Stimulated activated CD4-positive, alpha-beta T cell treated with anti-CD3 and anti-CD28 coated beads, Interleukin-12 subunit alpha, Interleukin-12 subunit beta, amount 100 ng/mL, for 48 hours (primary cell): ENCODE data around the gene SGSM1.
"Not testable (repeated sequence)": the region's sequence is repeated elsewhere in the genome, so short reads cannot be mapped to it uniquely, and the experiment has no call there.

Source experiments
- DNase-seq, 3 donors: peaks; one replicate each; pipeline ENCODE4 v3.0.0-alpha.2; 2020; ENCODE audit warnings: low read depth in 2 of 3, low spot score in 1 of 3

Gene SGSM1

GRCh38 chr22:24834845-24835570 lies 29.0 kb downstream of the SGSM1 start:
- DNase-seq = no peak

DNA sequence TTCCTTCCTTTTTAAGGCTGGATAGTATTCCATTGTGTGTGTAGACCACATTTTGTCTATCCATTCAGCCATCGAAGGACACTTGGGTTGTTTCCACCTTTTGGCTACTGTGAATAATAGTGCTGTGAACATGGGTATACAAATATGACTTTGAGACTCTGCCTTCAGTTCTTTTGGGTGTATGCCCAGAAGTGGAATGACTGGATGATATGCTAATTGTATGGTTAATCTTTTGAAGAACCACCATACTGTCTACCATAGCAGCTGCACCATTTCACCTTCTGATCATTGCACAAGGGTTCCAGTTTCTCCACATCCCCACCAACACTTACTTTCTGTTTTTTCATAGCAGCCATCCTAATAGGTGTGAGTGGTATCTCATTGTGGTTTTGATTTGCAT lies 30.3 kb downstream of the SGSM1 start:
- DNase-seq = no peak

- not testable (repeated sequence) for DNase-seq
These were observed 31.5 kb downstream of the SGSM1 start for GRCh38 chr22:24837517-24837916.

GRCh38 chr22:24841261-24841660 lies 35.2 kb downstream of the SGSM1 start:
- no peak for DNase-seq

- no peak for DNase-seq
These were observed 37.0 kb downstream of the SGSM1 start for GRCh38 chr22:24843048-24843447.

DNA sequence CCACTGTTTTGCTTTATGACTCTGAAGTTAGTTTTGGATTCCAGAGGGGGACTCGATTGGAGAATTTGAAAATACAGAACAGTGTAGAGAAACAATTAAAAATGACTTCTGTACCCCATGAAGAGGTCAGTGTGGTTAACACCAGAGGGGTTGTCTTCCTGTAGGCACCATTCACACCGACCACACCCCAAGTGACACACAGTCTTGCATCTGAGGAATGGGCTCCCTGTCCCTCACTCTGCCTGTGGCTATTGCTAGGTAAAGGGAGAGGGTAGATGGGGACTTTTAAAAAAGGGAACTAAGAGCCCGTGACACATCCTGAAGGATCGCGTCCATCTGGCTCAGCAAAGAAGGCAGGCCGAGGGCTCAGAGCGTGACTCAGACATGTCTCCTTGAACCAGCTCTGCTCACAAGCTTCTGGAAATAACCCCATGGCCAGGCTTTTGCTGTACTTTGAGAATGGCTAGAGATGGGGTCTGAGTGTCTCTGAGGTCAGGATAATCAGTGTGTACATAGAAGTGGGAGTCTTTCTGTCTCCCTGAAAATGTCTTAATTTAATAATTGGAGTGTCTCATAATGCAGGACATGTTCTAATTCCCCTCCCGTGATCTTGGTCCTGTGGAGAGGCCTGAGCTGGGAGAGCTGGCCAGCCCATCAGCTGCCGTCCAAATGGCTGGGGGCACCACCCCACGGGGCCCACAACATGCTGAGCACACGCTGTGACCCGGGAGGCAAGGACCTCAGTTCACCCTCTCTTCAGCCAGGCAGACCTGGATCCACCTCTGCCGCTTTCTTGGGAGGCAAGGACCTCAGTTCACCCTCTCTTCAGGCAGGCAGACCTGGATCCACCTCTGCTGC lies 39.3 kb downstream of the SGSM1 start:
- DNase-seq = no peak

DNA sequence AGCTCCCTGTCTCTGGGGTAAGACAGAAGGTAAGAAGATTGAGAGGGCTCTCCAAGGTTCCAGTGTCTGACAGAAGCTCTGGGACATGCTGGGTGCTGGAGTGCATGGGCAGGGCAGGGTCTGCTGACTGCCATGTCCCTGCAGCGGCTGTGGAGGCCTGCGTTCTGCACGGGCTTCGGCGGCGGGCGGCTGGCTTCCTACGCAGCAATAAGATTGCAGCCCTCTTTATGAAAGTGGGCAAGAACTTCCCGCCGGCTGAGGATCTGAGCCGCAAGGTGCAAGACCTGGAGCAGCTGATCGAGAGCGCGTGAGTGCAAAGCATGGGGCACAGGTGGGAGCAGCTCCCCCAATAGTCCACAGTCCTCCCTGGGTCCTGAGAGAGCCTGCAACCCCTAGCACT lies 41.5 kb downstream of the SGSM1 start:
- DNase-seq = no peak

DNA sequence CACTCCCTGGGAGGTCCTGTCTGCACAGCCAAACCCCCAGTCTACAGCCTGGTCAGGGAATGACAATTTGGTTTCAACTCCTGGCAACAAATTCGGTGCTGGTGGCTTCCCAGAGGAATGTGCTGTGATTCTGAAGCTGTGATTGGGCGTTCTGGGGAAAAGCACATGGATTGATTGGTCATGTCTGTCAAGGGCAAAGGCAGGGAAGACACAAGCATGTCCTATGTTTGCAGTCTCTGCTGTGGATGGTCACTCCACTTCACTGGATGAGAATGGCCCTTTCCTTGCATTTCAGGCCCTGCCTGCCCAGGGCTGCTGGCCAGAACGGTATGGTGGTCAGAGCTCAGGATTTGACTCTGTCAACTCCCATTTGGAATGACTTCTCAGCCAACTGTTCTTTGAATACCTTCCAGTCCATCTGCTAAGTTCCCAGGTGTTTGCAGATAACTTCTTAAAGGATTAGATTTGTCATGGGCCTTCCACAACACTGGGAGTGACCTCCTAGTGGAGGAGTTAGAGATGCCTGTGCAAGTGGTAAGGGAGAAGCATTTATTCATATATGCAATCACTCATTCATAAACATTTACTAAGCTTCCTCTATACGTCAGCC lies 42.7 kb downstream of the SGSM1 start:
- DNase-seq = no peak

DNA sequence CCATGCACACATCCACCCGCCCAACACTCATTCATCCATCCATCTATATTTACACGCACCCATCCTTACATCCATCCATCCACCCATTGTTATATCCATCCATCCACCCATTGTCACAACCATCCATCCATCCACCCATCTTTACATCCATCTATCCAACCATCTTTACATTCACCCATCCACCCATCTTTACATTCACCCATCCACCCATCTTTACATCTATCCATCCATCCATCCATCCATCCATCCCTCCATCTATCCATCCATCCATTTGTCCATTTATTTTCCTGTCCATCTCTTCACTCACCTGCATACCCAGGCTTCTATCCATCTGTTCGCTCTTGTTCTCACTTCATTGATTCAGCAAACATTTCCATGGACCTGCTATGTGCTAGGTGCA lies 49.8 kb downstream of the SGSM1 start:
- no peak for DNase-seq

- DNase-seq = no peak
These were observed 51.6 kb downstream of the SGSM1 start for GRCh38 chr22:24857576-24857975.

DNA sequence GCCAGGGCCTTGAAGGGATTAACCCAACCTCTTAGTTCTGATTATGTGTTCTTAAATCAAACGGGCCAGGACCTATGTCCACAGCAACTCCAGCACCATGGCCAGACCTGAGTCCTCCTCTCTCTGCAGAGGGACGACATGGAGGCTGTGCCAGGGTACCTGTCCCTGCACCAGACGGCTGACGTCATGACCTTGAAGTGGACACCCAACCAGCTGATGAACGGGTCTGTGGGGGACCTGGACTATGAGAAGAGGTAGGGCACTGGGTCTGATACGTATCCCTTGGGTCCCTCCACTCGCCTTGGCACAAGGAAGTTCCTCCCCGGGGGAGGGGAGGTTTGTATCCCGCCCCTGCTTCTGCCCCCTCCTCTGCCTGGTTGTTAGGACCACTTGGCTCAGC lies 53.6 kb downstream of the SGSM1 start:
- DNase-seq = no peak

DNA sequence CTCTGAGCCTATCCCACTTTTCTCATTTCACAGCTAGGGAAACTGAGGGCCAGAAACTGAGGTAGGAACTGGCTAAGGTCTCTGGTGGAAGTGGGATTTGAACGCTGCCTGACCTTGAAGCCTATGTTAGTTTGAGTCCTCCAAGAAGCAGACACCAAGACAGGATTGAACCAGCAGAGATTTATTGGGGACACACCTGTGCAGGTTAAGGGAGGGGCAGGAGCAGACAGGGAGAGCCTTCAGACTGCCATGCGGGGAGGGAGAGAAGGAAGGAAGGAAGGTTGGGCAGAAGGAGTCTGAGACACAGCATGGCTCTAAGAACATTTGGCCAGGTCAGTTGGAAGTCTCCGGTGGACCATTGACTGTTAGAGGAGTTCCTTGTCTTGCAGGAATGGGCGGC lies 59.5 kb downstream of the SGSM1 start:
- DNase-seq = no peak

DNA sequence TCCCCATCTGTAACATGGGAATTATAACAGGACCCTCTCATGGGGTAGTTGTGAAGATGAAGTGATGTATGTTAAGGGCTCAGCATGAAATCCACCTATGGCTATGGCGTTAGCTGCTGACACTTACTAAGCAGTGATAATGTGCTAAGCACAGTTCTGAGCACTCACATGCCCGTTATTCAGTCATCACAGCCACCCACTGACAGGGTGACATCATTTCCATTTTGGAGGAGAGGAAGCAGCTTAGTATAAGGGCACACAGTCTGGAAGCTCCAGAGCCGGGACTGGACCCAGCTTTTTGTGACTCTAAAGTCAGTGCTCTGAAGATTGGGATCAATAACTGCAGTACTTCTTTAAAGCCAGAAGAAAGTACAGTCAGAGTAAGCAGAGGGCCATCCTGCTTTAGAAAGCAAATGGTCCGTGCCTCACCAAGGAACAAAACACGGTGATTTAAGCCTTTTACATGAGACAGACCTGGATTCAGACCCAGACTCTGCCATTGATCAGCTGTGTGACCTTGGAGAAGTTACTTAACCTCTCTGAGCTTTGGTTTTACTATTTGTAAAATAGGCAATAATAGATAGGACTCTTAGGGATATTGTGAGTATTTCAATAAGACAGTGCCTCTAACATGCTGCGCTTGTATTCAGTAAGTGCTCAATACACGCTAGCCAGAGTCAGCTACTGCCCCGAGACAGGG lies 61.5 kb downstream of the SGSM1 start:
- no peak for DNase-seq

GRCh38 chr22:24868979-24869378 lies 63.0 kb downstream of the SGSM1 start:
- DNase-seq = no peak

DNA sequence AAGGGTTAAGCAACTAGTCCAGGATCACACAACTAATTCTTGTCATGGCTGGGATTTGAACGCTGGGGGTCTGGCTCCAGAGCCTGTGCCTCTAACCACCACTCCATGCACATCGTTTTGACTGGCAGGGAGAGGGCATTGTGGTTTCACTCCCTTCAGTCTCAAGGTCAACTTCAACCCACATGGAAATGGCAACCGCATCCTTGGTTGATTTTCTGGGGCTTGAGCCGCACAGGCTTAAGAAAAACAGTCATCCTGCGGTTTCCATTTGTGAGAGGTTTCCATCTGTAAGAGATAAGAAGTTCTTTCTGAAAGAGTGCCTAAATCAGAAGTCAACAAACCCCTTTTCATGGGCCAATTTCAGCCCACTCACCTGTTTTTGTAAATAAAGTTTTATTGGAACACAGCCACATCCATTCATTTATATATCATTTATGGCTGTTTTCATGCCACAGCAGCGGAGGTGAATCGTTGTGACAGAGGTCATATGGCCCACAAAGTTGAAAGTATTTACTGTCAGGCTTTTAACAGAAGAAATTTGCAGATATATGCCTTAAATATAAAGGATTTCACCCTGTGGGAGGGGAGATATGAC lies 65.7 kb downstream of the SGSM1 start:
- DNase-seq = no peak

GRCh38 chr22:24873226-24873625 lies 67.2 kb downstream of the SGSM1 start:
- no peak for DNase-seq

DNA sequence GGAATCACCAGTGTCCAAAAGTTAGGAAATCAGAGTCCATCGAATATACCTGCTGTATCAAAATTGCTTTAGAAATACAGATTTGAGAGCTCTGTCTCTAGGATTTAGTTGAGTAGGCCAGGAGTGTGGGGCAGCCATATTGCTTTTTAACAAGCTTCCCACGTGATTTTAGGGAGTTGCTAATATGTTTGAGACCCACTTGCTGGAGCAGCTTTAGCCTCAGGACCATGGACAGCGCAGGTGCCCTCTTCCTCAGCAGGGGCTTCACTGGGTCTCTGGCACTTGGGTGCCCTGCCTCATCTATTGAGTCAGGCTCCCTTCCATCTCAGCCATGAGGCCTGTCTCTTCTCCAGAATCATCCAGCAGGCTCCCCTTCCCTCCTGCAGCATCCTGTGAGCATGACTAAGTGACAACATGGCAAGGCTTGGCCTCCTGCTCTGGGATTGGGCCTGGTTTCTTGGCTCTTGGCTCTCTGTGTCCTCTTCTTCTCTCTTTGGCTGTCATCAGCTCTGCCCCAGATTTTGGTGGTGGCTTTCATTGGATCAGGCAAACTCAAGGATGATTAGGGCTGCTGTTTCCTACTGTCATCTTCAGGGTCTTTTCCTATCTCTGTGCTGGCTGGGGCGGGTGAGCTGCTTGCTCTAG lies 70.0 kb downstream of the SGSM1 start:
- no peak for DNase-seq

DNA sequence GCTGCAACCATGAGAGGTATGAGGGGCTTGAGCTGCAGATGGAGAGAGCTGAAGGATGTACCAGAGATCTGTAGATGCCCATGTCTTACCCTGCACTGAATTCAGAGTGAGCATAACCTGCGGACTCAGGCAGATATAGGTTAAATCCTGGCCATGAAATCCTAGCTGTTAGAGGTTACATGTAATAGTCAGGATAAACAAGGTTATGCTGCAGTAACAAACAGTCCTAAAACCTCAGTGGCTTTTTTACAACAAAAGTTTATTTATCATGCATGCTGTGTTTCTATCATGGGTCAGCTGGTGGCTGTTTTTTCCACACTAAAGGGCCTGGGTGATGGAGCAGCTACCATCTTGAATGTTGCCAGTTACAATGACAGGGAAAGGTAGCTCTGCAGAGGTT lies 70.7 kb downstream of the SGSM1 start:
- no peak for DNase-seq

DNA sequence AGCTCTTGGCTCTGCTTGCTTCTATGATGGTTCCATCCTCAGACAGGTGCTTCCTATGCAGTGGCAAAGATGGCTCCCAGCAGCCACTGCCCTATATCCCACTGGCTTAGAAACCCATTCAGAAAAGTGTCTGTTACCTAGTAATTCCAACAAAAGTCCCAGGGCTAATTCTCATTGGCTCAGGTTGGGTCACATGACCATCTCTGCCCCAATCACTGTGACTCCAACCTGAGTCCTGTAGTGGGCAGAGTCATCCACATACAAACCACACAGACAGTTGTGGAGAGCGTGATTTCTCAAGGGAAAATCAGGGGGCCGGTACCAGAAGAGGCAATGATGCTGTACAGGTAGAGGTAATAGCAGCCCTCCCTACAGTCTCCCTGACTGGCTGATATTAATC lies 73.0 kb downstream of the SGSM1 start:
- DNase-seq = no peak

DNA sequence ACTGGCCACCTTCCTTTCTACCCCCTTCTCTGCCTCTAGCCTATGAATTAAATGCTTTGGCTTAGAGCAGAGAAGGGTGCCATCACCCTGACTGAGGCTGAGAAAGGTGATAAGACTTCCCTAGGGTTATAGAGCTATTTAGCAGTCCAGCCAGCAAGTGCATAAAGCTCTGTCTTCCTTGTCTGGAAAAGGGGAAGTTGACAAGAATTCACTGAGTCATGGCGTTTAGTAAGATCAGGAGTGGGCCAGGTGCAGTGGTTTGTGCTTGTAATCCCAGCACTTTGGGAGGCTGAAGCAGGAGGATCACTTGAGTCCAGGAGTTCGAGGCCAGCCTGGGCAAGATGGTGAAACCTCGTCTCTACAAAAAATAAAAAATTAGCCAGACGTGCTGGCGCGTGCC lies 77.4 kb downstream of the SGSM1 start:
- DNase-seq = no peak

- DNase-seq = no peak
These were observed 81.2 kb downstream of the SGSM1 start for GRCh38 chr22:24887260-24887659.
